Neural progenitor cell (in vitro differentiated cells): Measurements from ENCODE around the gene KY.

ENCODE experiments used
- CTCF ChIP-seq: fragments of 200-600 bp; sonication (generic); IDR thresholded peaks from 2 replicates; pipeline ENCODE4 v1.5.1; 2017; ENCODE audit warnings: antibody characterized with exemption, mild to moderate bottlenecking
- EZH2 ChIP-seq: fragments of 200-600 bp; sonication (generic); IDR thresholded peaks from 2 replicates; pipeline ENCODE4 v1.6.1; 2017; ENCODE audit warnings: antibody characterized with exemption, mild to moderate bottlenecking, moderate library complexity
- EZH2phosphoT487 ChIP-seq: fragments of 200-600 bp; sonication (generic); IDR thresholded peaks from 2 replicates; pipeline ENCODE4 v1.6.1; 2017; ENCODE audit warnings: antibody characterized with exemption

- no peak for TF ChIP-seq EZH2
- no peak for TF ChIP-seq CTCF
- no peak for TF ChIP-seq EZH2phosphoT487
These were observed 8.7 kb upstream of the KY start for GRCh38 chr3:134659391-134660045.
